ENCODE measurements around the gene ABHD2.
"Not testable (repeated sequence)": the region's sequence is repeated elsewhere in the genome, so short reads cannot be mapped to it uniquely, and the experiment has no call there.

Gene ABHD2

DNA sequence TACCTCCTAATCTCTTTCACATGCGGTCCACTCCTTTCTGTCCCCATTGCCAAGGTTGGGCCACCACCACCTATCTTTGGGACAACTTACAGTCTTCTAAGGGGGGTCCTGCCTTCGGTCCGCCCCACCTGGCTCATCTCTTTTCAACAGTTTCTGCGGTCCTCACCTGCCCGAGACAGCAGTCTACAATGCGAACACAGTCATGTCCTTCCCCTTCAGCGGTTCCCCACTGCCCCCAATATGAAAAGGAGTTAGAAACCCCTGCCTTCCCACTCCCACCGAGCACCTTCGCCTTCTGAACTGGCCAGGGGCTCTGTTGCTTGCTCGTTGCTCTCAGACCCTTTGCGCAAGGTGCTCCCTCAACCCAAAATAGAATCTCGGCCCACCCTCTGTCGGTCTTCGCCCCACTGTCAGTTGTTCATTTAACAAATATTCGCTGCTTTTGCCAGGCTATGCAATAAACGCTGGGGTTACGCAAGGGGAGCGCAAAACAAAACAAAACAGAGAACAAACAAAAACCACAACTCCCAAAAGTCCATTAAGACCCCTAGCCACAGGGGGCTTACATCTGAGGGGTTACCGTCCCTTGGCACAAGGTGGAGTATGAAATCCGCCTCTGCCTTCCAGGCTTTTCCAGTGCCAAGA lies 154.9 kb downstream of the ABHD2 start:
- DNase-seq = no peak

DNA sequence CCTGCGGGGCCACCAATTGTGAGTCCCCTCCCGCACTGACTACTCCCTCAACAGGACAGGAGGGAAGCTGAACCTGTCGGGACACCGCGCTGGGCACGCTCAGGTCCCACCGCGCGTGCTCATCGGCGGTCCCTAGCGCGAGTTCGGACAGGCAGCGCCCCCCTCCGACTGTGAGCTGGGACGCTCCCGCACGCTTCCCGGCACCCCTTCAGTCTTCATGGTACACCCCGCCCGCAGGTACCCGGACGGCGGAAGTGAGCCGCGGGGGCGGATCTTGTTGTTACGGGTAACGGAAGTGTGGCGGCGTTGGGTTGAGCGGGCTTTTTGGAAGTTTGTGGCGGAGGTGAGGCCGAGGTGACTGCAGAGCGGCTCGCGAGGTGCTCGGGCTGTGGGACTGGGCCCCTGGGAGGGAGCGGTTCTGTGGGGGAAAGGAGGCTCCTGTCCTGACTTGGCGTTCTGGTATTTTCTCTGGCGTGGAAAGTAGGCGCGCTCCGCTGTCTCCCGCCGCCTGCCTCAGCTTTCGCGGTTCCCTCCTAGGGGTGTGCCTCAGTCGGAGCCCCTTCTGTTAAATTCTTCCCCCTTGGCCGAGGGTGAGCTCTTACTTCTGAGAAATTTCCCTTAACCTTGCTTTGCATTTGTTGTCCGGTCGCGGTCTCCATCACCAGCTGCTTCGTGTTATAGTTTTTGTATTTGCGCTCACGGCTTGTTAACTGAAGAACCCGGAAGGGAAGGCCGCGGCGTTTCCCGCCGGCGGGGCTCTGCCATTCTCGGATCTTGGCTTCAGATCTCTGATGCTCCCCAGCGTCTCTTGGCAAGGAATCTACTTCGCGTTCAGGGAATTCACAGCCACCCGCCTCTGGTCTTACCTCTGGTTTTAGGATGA lies 155.7 kb downstream of the ABHD2 start, which contains the start of gene FANCI:
FANCI (plus strand) TSS at position 289 of the 883 bp plus-strand sequence. CDS start 3,669 bp downstream, outside the sequence.
- peak; percentile 98 for DNase-seq

DNA sequence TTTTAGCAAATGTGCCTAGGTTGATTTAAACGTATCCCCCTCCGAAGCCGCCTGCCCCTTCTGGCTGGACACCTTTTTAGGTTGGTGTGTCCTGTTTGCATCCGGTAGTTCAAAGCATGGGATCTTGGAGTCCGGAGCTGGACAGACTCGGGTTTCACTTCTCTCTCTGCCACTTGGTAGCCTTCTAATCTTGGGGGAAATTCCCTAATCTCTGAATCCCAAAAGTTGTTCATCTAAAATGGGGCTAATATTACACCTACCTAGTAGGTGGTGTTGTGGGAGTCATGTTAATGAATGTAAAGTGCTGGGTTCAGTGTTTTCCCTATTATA lies 156.3 kb downstream of the ABHD2 start:
- no peak for DNase-seq

DNA sequence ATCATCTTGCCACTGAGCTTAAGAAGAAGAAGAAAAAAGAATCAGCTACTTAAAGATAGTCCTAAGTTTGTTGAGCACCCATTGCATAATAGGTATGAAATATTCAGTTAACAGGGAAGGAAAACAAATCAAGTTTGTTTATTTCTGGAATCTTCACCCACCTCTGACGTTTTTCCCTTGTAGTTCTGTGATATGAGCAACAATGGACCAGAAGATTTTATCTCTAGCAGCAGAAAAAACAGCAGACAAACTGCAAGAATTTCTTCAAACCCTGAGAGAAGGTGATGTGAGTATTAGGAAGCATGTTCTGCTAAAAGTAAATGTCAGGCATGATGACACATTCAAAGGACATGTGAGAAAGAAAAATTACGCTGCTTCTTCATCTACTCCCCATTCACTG lies 159.2 kb downstream of the ABHD2 start:
- no peak for DNase-seq

DNA sequence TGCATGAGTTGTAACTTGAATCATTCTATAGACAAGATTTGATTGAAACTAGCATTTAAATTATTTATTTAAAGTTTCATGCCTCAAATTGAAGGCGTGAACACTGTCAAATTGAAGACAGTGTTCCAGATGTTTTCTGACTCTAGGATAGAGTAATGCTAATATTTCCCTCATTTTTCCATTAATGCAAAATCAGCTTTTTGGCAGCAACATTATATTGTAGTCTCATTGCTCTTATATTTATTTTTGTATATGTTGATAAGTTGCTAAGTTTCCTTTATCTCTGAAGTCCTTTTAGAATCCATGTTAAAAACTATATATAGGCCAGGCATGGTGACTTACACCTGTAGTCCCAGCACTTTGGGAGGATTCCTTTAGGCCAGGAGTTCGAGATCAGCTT lies 160.3 kb downstream of the ABHD2 start:
- no peak for DNase-seq

DNA sequence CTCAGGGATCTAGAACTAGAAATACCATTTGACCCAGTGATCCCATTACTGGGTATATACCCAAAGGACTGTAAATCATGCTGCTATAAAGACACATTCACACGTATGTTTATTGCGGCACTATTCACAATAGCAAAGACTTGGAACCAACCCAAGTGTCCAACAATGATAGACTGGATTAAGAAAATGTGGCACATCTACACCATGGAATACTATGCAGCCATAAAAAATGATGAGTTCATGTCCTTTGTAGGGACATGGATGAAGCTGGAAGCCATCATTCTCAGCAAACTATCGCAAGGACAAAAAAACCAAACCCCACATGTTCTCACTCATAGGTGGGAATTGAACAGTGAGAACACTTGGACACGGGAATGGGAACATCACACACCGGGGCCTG lies 161.9 kb downstream of the ABHD2 start:
- DNase-seq = not testable (repeated sequence)
